Upper lobe of left lung (tissue), 4 donors: Measurements from ENCODE around the gene KLF7.

Experiments used
- EP300 ChIP-seq, 4 donors: sonication (generic); formaldehyde crosslinking; IDR thresholded peaks; one replicate each; pipeline ENCODE4 v1.5.1; 2017; ENCODE audit warnings: antibody characterized with exemption in 4 of 4, control low read depth in 2 of 4
- TF ChIP-seq, protein P1 (sequence below), 6 experiments: fragments of 450-650 bp in 4 of 6; fragments of 200-600 bp in 2 of 6; sonication (generic) in 2 of 6; IDR thresholded peaks; one replicate each; pipeline ENCODE4 v1.5.1; 2016 to 2019; ENCODE audit warnings: antibody characterized with exemption in 6 of 6

DNA sequence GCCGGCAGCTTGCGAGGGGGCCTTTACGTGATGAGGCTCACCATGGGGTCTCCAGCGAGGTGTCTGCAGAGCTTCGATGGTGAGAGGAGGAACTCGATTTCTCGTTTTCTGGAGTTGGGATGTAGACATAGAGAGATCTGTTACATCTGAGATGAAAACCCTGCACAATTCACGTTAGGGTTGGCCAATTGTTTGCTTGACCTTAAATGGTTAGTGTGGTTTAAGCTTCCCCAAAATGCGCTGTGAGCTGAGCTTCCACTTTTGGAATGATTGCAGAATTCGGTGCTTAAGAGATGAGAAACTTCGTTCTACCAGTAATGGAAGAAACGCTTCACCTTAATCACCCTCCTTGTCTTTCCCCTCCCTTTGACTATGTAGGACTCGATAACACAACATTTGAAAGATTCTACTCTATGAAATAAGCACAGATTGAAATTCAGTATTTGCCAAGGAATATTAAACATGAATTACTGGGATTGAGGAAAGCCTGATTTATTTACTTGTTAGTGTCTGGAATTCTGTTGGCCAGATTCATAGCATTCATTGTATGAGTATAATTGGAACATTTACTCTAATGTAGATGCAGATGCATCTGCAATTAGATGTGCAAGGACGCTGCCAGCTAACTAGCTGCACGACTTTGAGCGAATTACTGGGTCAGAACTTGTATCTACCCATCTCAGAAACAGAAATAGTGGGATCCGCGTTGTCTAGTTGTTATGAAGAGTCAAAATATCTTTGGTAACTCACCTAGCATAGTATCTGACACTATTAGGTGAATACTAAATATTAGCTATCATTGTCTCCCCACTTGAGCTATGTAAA is 1.6 kb upstream of the KLF7 start:
- TF ChIP-seq EP300 (IDR thresholded peaks at IDR 0.05): no peak
- TF ChIP-seq, protein P1, sequence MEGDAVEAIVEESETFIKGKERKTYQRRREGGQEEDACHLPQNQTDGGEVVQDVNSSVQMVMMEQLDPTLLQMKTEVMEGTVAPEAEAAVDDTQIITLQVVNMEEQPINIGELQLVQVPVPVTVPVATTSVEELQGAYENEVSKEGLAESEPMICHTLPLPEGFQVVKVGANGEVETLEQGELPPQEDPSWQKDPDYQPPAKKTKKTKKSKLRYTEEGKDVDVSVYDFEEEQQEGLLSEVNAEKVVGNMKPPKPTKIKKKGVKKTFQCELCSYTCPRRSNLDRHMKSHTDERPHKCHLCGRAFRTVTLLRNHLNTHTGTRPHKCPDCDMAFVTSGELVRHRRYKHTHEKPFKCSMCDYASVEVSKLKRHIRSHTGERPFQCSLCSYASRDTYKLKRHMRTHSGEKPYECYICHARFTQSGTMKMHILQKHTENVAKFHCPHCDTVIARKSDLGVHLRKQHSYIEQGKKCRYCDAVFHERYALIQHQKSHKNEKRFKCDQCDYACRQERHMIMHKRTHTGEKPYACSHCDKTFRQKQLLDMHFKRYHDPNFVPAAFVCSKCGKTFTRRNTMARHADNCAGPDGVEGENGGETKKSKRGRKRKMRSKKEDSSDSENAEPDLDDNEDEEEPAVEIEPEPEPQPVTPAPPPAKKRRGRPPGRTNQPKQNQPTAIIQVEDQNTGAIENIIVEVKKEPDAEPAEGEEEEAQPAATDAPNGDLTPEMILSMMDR (IDR thresholded peaks at IDR 0.05): no peak
